Measurements from ENCODE around the gene RMI2. TPM values are rescaled to one million over a fixed set of nuclear protein-coding genes. Genes with fewer than 3 reads are reported as not detected.
A peak's percentile ranks its signal among the peaks of the same experiment; 100 is the strongest.

Gene RMI2
- total RNA-seq, 2 experiments from 2014 or later: 53.5 to 55.1 TPM

- POLR2A ChIA-PET: no interaction called here
- CTCF ChIA-PET: interaction anchor here (0.5 to 2.0 kb wide), 3 partner anchors 11 to 399 kb away, joined by 3 to 8 read pairs (median 4); no protein-coding TSS in a partner anchor
- Mint-ChIP-seq H3K4me1 (peaks cover 23% of the 10 kb centered on the region), H3K36me3 (ENCODE audit: low read depth) (peaks cover 9% of the 10 kb centered on the region), H3K27ac (no peak overlapping the region), H3K4me3 (no peak overlapping the region), H3K27me3 (no peaks in the 10 kb centered on the region), H3K9me3 (no peaks in the 10 kb centered on the region)
- no peak for DNase-seq
Observed at GRCh38 chr16:11384956-11385586, 39.8 kb downstream of the RMI2 start.

GRCh38 chr16:11386054-11386680 is 40.9 kb downstream of the RMI2 start:
- no peak overlapping the region for H3K4me3 Mint-ChIP-seq
- H3K9me3 Mint-ChIP-seq: no peaks in the 10 kb centered on the region
- CTCF ChIA-PET: interaction anchor here (1.2 to 4.6 kb wide), 5 partner anchors 10 to 421 kb away, joined by 3 to 25 read pairs (median 12); no protein-coding TSS in a partner anchor
- POLR2A ChIA-PET: no interaction called here
- H3K27me3 Mint-ChIP-seq: no peaks in the 10 kb centered on the region
- no peak overlapping the region for H3K27ac Mint-ChIP-seq
- peaks cover 9% of the 10 kb centered on the region for H3K36me3 Mint-ChIP-seq (ENCODE audit: low read depth)
- peaks cover 21% of the 10 kb centered on the region for H3K4me1 Mint-ChIP-seq
- DNase-seq: no peak

- Mint-ChIP-seq H3K27me3 (no peaks in the 10 kb centered on the region), H3K4me1 (peaks cover 21% of the 10 kb centered on the region), H3K9me3 (no peaks in the 10 kb centered on the region), H3K27ac (no peak overlapping the region), H3K36me3 (ENCODE audit: low read depth) (peaks cover 5% of the 10 kb centered on the region), H3K4me3 (no peak overlapping the region)
- ChIA-PET POLR2A (interaction anchor here (0.6 kb wide), 1 partner anchor 548 kb away, joined by 4 read pairs; no protein-coding TSS in a partner anchor), CTCF (interaction anchor here (0.6 to 4.6 kb wide), 8 partner anchors 9 to 422 kb away, joined by 3 to 25 read pairs (median 8); no protein-coding TSS in a partner anchor)
- no peak for DNase-seq
Observed at GRCh38 chr16:11386791-11387546, 41.7 kb downstream of the RMI2 start.

GRCh38 chr16:11389083-11389482 is 43.8 kb downstream of the RMI2 start:
- Mint-ChIP-seq H3K36me3 (ENCODE audit: low read depth) (no peaks in the 10 kb centered on the region), H3K27ac (peak overlapping the region; percentile 50), H3K4me1 (peaks cover 21% of the 10 kb centered on the region), H3K4me3 (no peak overlapping the region), H3K9me3 (no peaks in the 10 kb centered on the region), H3K27me3 (no peaks in the 10 kb centered on the region)
- ChIA-PET CTCF (interaction anchor here (0.8 to 4.6 kb wide), 5 partner anchors 12 to 424 kb away, joined by 4 to 25 read pairs (median 16); no protein-coding TSS in a partner anchor), POLR2A (no interaction called here)
- DNase-seq: no peak

GRCh38 chr16:11389631-11390565 is 44.6 kb downstream of the RMI2 start:
- H3K36me3 Mint-ChIP-seq (ENCODE audit: low read depth): no peaks in the 10 kb centered on the region
- no peaks in the 10 kb centered on the region for H3K9me3 Mint-ChIP-seq
- no peaks in the 10 kb centered on the region for H3K27me3 Mint-ChIP-seq
- no peak overlapping the region for H3K4me3 Mint-ChIP-seq
- POLR2A ChIA-PET: no interaction called here
- H3K4me1 Mint-ChIP-seq: peaks cover 21% of the 10 kb centered on the region
- DNase-seq: no peak
- CTCF ChIA-PET: interaction anchor here (0.8 to 4.6 kb wide), 5 partner anchors 11 to 425 kb away, joined by 4 to 25 read pairs (median 16); no protein-coding TSS in a partner anchor
- H3K27ac Mint-ChIP-seq: no peak overlapping the region

GRCh38 chr16:11390573-11391495 is 45.6 kb downstream of the RMI2 start:
- Mint-ChIP-seq H3K36me3 (ENCODE audit: low read depth) (no peaks in the 10 kb centered on the region), H3K9me3 (no peaks in the 10 kb centered on the region), H3K4me1 (peaks cover 21% of the 10 kb centered on the region), H3K27me3 (no peaks in the 10 kb centered on the region), H3K4me3 (no peak overlapping the region), H3K27ac (no peak overlapping the region)
- ChIA-PET CTCF (interaction anchor here (0.6 to 4.6 kb wide), 4 partner anchors 19 to 371 kb away, joined by 3 to 25 read pairs (median 4); no protein-coding TSS in a partner anchor), POLR2A (no interaction called here)
- DNase-seq: no peak

- CTCF ChIA-PET: interaction anchor here (0.6 to 1.1 kb wide), 2 partner anchors 20 to 372 kb away, joined by 3 to 4 read pairs; no protein-coding TSS in a partner anchor
- POLR2A ChIA-PET: no interaction called here
Observed at GRCh38 chr16:11391576-11391975, 46.3 kb downstream of the RMI2 start.

GRCh38 chr16:11392041-11392581 is 46.9 kb downstream of the RMI2 start:
- Mint-ChIP-seq H3K27ac (no peak overlapping the region), H3K9me3 (no peaks in the 10 kb centered on the region), H3K27me3 (no peaks in the 10 kb centered on the region), H3K4me1 (peaks cover 21% of the 10 kb centered on the region), H3K36me3 (ENCODE audit: low read depth) (no peaks in the 10 kb centered on the region), H3K4me3 (no peak overlapping the region)
- ChIA-PET CTCF (interaction anchor here (0.6 kb wide), 1 partner anchor 676 kb away, joined by 6 read pairs; no protein-coding TSS in a partner anchor), POLR2A (no interaction called here)
- DNase-seq: no peak

More at GRCh38 chr16:11391576-11391975, 46.3 kb downstream of the RMI2 start:
- no peaks in the 10 kb centered on the region for H3K9me3 Mint-ChIP-seq
- no peak overlapping the region for H3K27ac Mint-ChIP-seq
- no peak overlapping the region for H3K4me3 Mint-ChIP-seq
- no peak for DNase-seq
- H3K4me1 Mint-ChIP-seq: peaks cover 21% of the 10 kb centered on the region
- H3K36me3 Mint-ChIP-seq (ENCODE audit: low read depth): no peaks in the 10 kb centered on the region
- no peaks in the 10 kb centered on the region for H3K27me3 Mint-ChIP-seq

GRCh38 chr16:11393366-11393765 is 48.1 kb downstream of the RMI2 start:
- DNase-seq: no peak
- H3K9me3 Mint-ChIP-seq: no peaks in the 10 kb centered on the region
- ChIA-PET CTCF (no interaction called here), POLR2A (no interaction called here)
- H3K36me3 Mint-ChIP-seq (ENCODE audit: low read depth): no peaks in the 10 kb centered on the region
- no peaks in the 10 kb centered on the region for H3K27me3 Mint-ChIP-seq
- peaks cover 11% of the 10 kb centered on the region for H3K4me1 Mint-ChIP-seq
- no peak overlapping the region for H3K4me3 Mint-ChIP-seq
- H3K27ac Mint-ChIP-seq: no peak overlapping the region

- no peaks in the 10 kb centered on the region for H3K27me3 Mint-ChIP-seq
- H3K9me3 Mint-ChIP-seq: no peaks in the 10 kb centered on the region
- H3K27ac Mint-ChIP-seq: no peak overlapping the region
- H3K4me3 Mint-ChIP-seq: no peak overlapping the region
- ChIA-PET POLR2A (no interaction called here), CTCF (interaction anchor here (3.6 kb wide), 1 partner anchor 13 kb away, joined by 20 read pairs; no protein-coding TSS in a partner anchor)
- peaks cover 6% of the 10 kb centered on the region for H3K4me1 Mint-ChIP-seq
- no peaks in the 10 kb centered on the region for H3K36me3 Mint-ChIP-seq (ENCODE audit: low read depth)
- no peak for DNase-seq
Observed at GRCh38 chr16:11393861-11394592, 48.8 kb downstream of the RMI2 start.

- no peaks in the 10 kb centered on the region for H3K9me3 Mint-ChIP-seq
- no peak overlapping the region for H3K27ac Mint-ChIP-seq
- no peaks in the 10 kb centered on the region for H3K36me3 Mint-ChIP-seq (ENCODE audit: low read depth)
- H3K4me1 Mint-ChIP-seq: peaks cover 2% of the 10 kb centered on the region
- no peak overlapping the region for H3K4me3 Mint-ChIP-seq
- no peaks in the 10 kb centered on the region for H3K27me3 Mint-ChIP-seq
- ChIA-PET CTCF (interaction anchor here (3.6 kb wide), 1 partner anchor 12 kb away, joined by 20 read pairs; no protein-coding TSS in a partner anchor), POLR2A (no interaction called here)
- no peak for DNase-seq
Observed at GRCh38 chr16:11394593-11394960, 49.3 kb downstream of the RMI2 start.

Data from activated CD4-positive, alpha-beta T cell treated with anti-CD3 and anti-CD28 coated beads, Interleukin-2, amount 10 ng/mL, durations not matched to agents 7 days and 5 days (primary cell).